Measurements from ENCODE around the gene ATMIN.

The ATMIN gene

DNA sequence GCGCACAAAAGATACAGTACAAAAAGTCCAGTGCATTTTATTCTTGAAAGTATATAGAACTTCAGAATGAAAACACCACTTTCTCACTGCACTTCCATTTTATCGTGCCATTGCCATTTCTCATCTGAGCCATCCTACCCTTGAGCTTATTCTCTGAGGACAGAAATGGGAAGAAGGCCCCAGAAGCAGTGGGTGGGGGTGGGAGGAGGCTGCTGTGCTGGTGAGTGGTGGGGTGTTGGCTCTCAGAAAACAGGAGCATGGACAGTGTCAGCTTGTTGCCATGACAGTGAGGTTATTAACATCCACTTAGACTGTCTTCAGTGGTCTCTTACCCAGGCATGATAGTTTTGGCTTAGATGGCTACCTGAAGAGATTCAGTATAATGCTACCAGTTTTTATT lies 4.5 kb downstream of the ATMIN start:
- H3K27ac ChIP-seq (ENCODE audit: low read length): no peak overlapping the region
- peaks cover 26% of the 10 kb centered on the region for H3K4me1 ChIP-seq (ENCODE audit: insufficient read depth, low read length)
- no peaks in the 10 kb centered on the region for H3K9me3 ChIP-seq (ENCODE audit: insufficient read depth, low read length, severe bottlenecking)
- H3K9ac ChIP-seq (ENCODE audit: low read depth, low read length): no peak overlapping the region
- peaks cover 9% of the 10 kb centered on the region; the same call in 1 of the 2 replicates for H4K20me1 ChIP-seq (ENCODE audit: insufficient read depth, low read length)
- ATAC-seq (ENCODE audit: insufficient read depth, low read depth) (no peak), DNase-seq (no peak)
- peaks cover 54% of the 10 kb centered on the region for H3K36me3 ChIP-seq (ENCODE audit: insufficient read depth, low read length)
- H3K27me3 ChIP-seq (ENCODE audit: insufficient read depth, low read length, poor library complexity): no peaks in the 10 kb centered on the region
- no peak overlapping the region for H3K4me3 ChIP-seq (ENCODE audit: low read depth in 1 of 2, low read length in 2 of 2)
- no peak overlapping the region for H3K4me2 ChIP-seq (ENCODE audit: insufficient read depth, low read length)
- H3K79me2 ChIP-seq (ENCODE audit: insufficient read depth, low read length): peaks cover 34% of the 10 kb centered on the region
- TF ChIP-seq CTCF (IDR thresholded peaks at IDR 0.05; ENCODE audit: borderline replicate concordance, extremely low read depth, low read length, poor library complexity, severe bottlenecking) (no peak), EZH2 (IDR thresholded peaks at IDR 0.05; ENCODE audit: borderline replicate concordance, low read depth, low read length, severe bottlenecking) (no peak)
- no peak overlapping the region for H2AFZ ChIP-seq (ENCODE audit: low read depth, low read length)

DNA sequence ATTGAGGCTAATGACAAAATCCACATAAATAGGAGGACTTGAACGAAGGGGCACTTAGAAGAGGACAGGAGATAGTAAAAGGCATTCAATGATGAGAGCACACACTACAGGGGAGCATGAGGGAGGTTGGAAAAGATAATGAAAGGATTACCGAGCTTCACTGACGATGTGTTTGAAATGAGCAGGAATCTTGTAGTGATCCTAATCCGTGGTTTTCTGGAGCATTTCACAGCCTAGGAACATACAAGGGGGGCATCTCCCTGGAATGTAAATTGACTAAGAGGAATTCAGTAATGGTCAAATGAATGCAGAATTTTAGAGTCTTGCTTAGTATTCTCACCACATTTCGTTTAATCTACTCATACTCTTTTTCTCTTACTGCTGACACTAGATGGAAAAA lies 5.2 kb downstream of the ATMIN start:
- H3K4me3 ChIP-seq (ENCODE audit: low read depth in 1 of 2, low read length in 2 of 2): no peak overlapping the region
- H3K4me2 ChIP-seq (ENCODE audit: insufficient read depth, low read length): no peak overlapping the region
- no peak overlapping the region for H3K27ac ChIP-seq (ENCODE audit: low read length)
- no peak overlapping the region for H3K9ac ChIP-seq (ENCODE audit: low read depth, low read length)
- peaks cover 22% of the 10 kb centered on the region for H3K4me1 ChIP-seq (ENCODE audit: insufficient read depth, low read length)
- ATAC-seq (ENCODE audit: insufficient read depth, low read depth): no peak
- H2AFZ ChIP-seq (ENCODE audit: low read depth, low read length): no peak overlapping the region
- H3K9me3 ChIP-seq (ENCODE audit: insufficient read depth, low read length, severe bottlenecking): no peaks in the 10 kb centered on the region
- DNase-seq: no peak
- H3K27me3 ChIP-seq (ENCODE audit: insufficient read depth, low read length, poor library complexity): no peaks in the 10 kb centered on the region
- H3K79me2 ChIP-seq (ENCODE audit: insufficient read depth, low read length): peaks cover 34% of the 10 kb centered on the region
- no peak for TF ChIP-seq CTCF (IDR thresholded peaks at IDR 0.05; ENCODE audit: borderline replicate concordance, extremely low read depth, low read length, poor library complexity, severe bottlenecking)
- TF ChIP-seq EZH2 (IDR thresholded peaks at IDR 0.05; ENCODE audit: borderline replicate concordance, low read depth, low read length, severe bottlenecking): no peak
- peaks cover 9% of the 10 kb centered on the region; the same call in 1 of the 2 replicates for H4K20me1 ChIP-seq (ENCODE audit: insufficient read depth, low read length)
- H3K36me3 ChIP-seq (ENCODE audit: insufficient read depth, low read length): peaks cover 58% of the 10 kb centered on the region

DNA sequence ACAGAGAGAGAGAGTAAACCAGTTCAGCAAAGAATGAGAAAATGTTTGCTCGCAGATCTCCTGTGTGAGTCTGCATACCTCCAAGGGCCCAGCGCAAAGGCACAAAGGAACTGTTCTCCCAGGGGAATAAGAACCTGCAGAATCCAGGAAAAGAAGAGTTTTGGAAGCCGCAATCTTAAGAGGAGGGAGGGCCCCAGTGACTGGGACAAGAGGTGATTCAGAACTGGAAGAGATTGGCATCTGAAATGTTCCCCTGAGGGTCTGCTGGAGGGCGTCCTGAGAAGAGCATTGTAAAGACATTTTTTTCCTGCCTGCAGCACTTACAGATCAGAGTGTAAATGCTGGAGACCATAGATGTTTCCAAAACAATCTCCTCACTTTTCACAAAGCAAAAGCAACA lies 6.1 kb downstream of the ATMIN start:
- no peak for TF ChIP-seq CTCF (IDR thresholded peaks at IDR 0.05; ENCODE audit: borderline replicate concordance, extremely low read depth, low read length, poor library complexity, severe bottlenecking)
- no peak for TF ChIP-seq EZH2 (IDR thresholded peaks at IDR 0.05; ENCODE audit: borderline replicate concordance, low read depth, low read length, severe bottlenecking)
- H3K79me2 ChIP-seq (ENCODE audit: insufficient read depth, low read length): peaks cover 26% of the 10 kb centered on the region
- no peak for DNase-seq
- no peaks in the 10 kb centered on the region for H3K27me3 ChIP-seq (ENCODE audit: insufficient read depth, low read length, poor library complexity)
- H3K4me1 ChIP-seq (ENCODE audit: insufficient read depth, low read length): peaks cover 19% of the 10 kb centered on the region
- no peak overlapping the region for H3K27ac ChIP-seq (ENCODE audit: low read length)
- no peak overlapping the region for H3K9ac ChIP-seq (ENCODE audit: low read depth, low read length)
- peaks cover 58% of the 10 kb centered on the region for H3K36me3 ChIP-seq (ENCODE audit: insufficient read depth, low read length)
- H3K9me3 ChIP-seq (ENCODE audit: insufficient read depth, low read length, severe bottlenecking): no peaks in the 10 kb centered on the region
- ATAC-seq (ENCODE audit: insufficient read depth, low read depth): no peak
- no peak overlapping the region for H3K4me3 ChIP-seq (ENCODE audit: low read depth in 1 of 2, low read length in 2 of 2)
- no peak overlapping the region for H3K4me2 ChIP-seq (ENCODE audit: insufficient read depth, low read length)
- peaks cover 9% of the 10 kb centered on the region; the same call in 1 of the 2 replicates for H4K20me1 ChIP-seq (ENCODE audit: insufficient read depth, low read length)
- H2AFZ ChIP-seq (ENCODE audit: low read depth, low read length): no peak overlapping the region

GRCh38 chr16:81042821-81043220 lies 7.2 kb downstream of the ATMIN start:
- H3K4me2 ChIP-seq (ENCODE audit: insufficient read depth, low read length): no peak overlapping the region
- H3K4me3 ChIP-seq (ENCODE audit: low read depth in 1 of 2, low read length in 2 of 2): no peak overlapping the region
- no peaks in the 10 kb centered on the region for H3K27me3 ChIP-seq (ENCODE audit: insufficient read depth, low read length, poor library complexity)
- no peaks in the 10 kb centered on the region for H3K9me3 ChIP-seq (ENCODE audit: insufficient read depth, low read length, severe bottlenecking)
- ATAC-seq (ENCODE audit: insufficient read depth, low read depth) (no peak), DNase-seq (no peak)
- no peak overlapping the region for H3K27ac ChIP-seq (ENCODE audit: low read length)
- H4K20me1 ChIP-seq (ENCODE audit: insufficient read depth, low read length): peaks cover 4% of the 10 kb centered on the region; the same call in 1 of the 2 replicates
- H3K36me3 ChIP-seq (ENCODE audit: insufficient read depth, low read length): peaks cover 58% of the 10 kb centered on the region
- peaks cover 8% of the 10 kb centered on the region; the same call in 1 of the 2 replicates for H3K4me1 ChIP-seq (ENCODE audit: insufficient read depth, low read length)
- H3K9ac ChIP-seq (ENCODE audit: low read depth, low read length): no peak overlapping the region
- H2AFZ ChIP-seq (ENCODE audit: low read depth, low read length): no peak overlapping the region
- peaks cover 15% of the 10 kb centered on the region for H3K79me2 ChIP-seq (ENCODE audit: insufficient read depth, low read length)
- TF ChIP-seq CTCF (IDR thresholded peaks at IDR 0.05; ENCODE audit: borderline replicate concordance, extremely low read depth, low read length, poor library complexity, severe bottlenecking) (no peak), EZH2 (IDR thresholded peaks at IDR 0.05; ENCODE audit: borderline replicate concordance, low read depth, low read length, severe bottlenecking) (no peak)
